T-helper 22 cell (primary cell): ENCODE data around the gene LIN37.
"Not testable (repeated sequence)": the region's sequence is repeated elsewhere in the genome, so short reads cannot be mapped to it uniquely, and the experiment has no call there.

ENCODE experiments used
- DNase-seq: peaks from one replicate; pipeline ENCODE4 v3.0.0-alpha.2; 2020; ENCODE audit warnings: low read depth

The LIN37 gene

DNA sequence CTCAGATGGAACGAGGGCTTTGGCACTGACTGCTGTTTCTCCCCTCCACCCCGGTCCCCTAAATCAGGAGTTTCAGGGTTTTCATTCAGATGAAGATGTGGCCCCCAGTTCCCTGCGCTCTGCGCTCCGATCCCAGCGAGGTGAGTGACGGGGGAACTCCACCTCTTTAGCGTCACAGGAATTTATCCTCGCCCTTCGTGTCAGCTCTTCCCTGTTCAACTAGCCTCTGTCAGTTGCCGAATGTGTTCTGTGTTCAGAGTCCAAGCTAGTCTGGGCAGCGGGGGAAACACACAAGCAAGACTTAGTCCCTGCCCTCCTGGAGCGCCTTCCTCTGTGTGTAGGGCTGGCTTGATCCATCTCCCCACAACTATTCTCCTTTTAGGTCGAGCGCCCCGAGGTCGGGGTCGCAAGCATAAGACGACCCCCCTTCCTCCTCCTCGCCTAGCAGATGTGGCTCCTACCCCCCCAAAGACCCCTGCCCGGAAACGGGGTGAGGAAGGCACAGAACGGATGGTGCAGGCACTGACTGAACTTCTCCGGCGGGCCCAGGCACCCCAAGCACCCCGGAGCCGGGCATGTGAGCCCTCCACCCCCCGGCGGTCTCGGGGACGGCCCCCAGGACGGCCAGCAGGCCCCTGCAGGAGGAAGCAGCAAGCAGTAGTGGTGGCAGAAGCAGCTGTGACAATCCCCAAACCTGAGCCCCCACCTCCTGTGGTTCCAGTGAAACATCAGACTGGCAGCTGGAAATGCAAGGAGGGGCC, 28.8 kb upstream of the LIN37 start:
- DNase-seq, result no peak

DNA sequence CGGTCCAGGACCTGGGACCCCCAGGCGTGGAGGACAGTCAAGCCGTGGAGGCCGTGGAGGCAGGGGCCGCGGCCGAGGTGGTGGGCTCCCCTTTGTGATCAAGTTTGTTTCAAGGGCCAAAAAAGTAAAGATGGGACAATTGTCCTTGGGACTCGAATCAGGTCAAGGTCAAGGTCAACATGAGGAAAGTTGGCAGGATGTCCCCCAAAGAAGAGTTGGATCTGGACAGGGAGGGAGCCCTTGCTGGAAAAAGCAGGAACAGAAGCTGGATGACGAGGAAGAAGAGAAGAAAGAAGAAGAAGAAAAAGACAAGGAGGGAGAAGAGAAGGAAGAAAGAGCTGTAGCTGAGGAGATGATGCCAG, 28.2 kb upstream of the LIN37 start:
- no peak for DNase-seq

- DNase-seq, result no peak
These were observed 27.7 kb upstream of the LIN37 start for GRCh38 chr19:35720648-35721047.

GRCh38 chr19:35721374-35721773, 27.0 kb upstream of the LIN37 start:
- no peak for DNase-seq

- DNase-seq, result no peak
These were observed 25.9 kb upstream of the LIN37 start for GRCh38 chr19:35722461-35722860.

DNA sequence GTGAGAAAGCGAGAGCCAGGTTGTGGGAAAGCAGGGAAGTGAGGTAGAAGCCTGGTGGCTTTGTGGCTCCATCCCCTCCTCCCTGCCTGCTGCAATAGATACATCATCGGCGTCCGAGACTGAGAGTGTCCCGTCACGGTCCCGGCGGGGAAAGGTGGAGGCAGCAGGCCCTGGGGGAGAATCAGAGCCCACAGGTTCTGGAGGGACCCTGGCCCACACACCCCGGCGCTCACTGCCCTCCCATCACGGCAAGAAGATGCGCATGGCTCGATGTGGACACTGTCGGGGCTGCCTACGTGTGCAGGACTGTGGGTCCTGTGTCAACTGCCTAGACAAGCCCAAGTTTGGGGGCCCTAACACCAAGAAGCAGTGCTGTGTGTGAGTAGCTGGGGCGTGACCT, 25.5 kb upstream of the LIN37 start:
- DNase-seq, result no peak

DNA sequence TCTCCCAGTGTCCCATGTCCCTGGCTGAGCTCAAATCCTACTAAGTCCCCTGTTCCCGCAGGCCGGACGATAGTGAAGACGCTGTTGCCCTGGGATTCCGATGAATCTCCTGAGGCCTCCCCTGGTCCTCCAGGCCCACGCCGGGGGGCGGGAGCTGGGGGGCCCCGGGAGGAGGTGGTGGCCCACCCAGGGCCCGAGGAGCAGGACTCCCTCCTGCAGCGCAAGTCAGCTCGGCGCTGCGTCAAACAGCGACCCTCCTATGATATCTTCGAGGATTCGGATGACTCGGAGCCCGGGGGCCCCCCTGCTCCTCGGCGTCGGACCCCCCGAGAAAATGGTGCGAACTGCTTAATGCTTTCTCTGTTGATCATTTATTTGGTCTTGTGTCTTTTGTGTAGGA, 24.7 kb upstream of the LIN37 start:
- no peak for DNase-seq

DNA sequence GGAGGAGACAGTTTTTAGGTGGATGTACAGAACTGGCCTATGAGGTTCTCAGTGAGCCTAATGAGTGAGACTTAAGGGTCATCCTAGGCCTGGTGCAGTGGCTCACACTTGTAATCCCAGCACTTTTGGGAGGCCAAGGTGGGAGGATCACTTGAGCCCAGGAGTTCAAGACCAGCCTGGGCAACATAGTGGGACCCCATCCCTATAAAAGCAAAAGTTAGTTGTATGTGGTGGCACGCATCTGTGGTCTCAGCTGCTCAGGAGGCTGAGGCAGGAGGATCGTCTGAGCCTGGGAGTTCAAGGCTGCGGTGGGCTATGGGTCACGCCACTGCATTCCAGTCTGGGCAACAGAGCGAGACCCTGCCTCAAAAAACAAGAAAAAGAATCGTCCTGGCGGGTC, 24.2 kb upstream of the LIN37 start:
- DNase-seq, result not testable (repeated sequence)

DNA sequence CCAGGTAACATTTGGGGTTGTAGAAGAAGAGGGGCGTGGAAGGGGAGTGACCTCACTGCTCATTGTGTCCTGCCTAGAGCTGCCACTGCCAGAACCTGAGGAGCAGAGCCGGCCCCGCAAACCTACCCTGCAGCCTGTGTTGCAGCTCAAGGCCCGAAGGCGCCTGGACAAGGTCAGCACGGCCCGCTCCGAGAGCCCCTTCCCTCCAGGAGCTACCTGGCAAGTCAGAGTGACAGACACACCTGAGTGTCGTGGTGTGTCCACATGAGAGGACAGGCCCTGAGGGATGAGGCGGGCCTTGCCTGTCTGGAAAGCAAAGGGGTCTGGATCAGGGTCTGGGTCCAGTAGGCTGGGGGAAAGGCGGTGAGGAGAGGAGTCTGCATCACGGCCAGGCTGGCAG, 23.8 kb upstream of the LIN37 start:
- DNase-seq, result no peak

DNA sequence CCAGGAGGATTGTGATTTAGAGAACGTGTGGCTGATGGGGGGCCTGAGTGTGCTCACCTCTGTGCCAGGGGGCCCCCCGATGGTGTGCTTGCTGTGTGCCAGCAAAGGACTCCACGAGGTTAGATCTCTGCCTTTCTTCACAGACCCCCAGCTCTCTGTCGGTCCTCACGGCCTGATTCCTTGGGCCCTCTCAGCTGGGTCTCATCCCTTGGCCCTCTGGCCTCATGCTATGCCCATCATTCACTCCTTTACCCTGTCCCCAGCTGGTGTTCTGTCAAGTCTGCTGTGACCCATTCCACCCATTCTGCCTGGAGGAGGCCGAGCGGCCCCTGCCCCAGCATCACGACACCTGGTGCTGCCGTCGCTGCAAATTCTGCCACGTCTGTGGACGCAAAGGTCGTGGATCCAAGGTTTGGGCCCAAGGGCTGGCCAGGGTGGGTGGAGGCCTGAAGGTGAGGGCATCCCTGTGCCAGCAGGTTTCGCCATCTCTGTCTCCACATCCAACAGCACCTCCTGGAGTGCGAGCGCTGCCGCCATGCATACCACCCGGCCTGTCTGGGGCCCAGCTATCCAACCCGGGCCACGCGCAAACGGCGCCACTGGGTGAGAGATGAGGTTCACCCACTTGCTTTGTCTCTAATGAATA, 23.0 kb upstream of the LIN37 start:
- no peak for DNase-seq

DNA sequence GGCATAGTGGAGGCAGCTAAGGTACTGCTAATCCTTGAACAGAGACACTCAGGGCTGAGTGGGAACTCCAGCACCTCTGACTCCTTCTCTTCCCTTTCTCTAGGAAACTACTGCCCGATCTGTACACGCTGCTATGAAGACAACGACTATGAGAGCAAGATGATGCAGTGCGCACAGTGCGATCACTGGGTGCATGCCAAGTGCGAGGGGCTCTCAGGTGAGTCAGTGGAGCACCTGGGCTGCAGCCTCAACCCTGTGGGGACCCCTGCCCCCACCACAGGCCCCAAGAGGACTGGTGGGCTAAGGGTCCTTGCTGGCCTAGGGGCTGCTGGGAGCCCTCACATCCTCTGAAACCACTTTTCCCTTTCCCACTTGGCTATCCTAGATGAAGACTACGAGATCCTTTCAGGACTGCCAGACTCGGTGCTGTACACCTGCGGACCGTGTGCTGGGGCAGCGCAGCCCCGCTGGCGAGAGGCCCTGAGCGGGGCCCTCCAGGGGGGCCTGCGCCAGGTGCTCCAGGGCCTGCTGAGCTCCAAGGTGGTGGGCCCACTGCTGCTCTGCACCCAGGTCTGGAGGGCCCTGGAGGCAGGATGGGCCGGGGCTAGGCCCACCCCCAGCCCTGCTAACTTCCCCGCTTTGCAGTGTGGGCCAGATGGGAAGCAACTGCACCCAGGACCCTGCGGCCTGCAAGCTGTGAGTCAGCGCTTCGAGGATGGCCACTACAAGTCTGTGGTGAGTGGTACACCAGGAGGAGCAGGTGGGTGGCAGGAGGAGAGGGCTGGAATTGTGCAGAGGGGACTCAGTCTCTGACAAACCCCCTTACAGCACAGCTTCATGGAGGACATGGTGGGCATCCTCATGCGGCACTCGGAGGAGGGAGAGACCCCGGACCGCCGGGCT, 21.1 kb upstream of the LIN37 start:
- no peak for DNase-seq

GRCh38 chr19:35727956-35728706, 20.2 kb upstream of the LIN37 start:
- DNase-seq, result no peak

- DNase-seq, result no peak
These were observed 19.4 kb upstream of the LIN37 start for GRCh38 chr19:35729021-35729420.

DNA sequence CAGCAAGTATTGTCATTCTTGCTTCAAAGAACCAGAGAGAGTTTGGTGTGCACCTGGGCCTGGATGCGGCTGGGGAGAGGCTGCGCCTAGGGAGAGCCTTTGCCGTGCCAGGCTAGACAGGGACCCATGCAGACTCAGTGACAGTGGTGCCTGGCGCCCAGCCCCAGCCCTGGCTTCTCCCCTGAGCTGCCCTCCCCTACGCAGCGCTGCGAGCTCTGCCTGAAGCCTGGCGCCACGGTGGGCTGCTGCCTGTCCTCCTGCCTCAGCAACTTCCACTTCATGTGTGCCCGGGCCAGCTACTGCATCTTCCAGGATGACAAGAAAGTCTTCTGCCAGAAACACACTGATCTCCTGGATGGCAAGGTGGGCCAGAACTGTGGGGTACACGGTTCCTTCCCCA, 18.6 kb upstream of the LIN37 start:
- DNase-seq, result no peak

DNA sequence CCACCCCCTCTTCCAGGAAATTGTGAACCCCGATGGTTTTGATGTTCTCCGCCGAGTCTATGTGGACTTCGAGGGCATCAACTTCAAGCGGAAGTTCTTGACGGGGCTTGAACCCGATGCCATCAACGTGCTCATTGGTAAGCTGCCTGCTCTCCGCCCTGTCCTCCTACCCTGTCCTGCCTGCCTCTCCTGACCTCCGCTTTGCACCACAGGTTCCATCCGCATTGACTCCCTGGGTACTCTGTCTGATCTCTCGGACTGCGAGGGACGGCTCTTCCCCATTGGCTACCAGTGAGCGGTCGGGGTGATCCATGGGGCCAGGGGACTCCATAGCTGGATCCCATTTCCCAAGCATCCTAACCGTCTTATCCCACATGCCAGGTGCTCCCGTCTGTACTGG, 18.1 kb upstream of the LIN37 start:
- no peak for DNase-seq

DNA sequence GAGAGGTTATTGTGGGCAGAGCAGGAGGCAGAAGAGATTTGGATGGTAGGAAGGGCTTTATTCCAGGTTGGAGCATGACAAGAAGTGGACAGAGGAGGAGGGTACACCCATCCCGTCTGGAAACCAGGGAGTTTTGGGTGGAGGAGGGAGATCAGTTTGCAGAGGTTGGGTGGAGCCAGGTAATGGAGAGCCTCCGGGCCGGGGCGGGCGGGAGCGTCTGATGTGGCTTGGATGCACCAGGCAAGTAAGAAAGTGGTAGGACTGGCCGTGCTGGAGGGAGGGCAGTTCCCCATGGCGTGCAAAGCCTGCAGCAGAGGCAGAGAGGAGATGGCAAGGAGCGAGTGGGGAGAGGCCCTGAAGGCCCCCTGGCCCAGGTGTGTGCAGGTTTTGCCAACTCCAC, 17.0 kb upstream of the LIN37 start:
- no peak for DNase-seq

DNA sequence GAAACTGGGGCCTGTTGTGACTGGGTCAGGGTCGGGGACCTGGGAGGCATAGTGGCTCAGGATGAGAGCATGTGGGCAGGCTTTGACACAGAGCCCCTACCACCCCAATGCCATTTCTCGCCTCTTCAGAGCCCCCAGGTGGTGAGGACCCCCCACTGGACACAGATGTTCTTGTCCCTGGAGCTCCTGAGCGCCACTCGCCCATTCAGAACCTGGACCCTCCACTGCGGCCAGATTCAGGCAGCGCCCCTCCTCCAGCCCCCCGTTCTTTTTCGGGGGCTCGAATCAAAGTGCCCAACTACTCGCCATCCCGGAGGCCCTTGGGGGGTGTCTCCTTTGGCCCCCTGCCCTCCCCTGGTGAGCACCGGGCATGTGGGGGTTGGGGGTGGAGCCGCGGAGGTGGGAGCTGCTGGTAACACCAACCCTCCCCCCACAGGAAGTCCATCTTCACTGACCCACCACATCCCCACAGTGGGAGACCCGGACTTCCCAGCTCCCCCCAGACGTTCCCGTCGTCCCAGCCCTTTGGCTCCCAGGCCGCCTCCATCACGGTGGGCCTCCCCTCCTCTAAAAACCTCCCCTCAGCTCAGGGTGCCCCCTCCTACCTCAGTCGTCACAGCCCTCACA, 16.5 kb upstream of the LIN37 start:
- DNase-seq, result no peak

DNA sequence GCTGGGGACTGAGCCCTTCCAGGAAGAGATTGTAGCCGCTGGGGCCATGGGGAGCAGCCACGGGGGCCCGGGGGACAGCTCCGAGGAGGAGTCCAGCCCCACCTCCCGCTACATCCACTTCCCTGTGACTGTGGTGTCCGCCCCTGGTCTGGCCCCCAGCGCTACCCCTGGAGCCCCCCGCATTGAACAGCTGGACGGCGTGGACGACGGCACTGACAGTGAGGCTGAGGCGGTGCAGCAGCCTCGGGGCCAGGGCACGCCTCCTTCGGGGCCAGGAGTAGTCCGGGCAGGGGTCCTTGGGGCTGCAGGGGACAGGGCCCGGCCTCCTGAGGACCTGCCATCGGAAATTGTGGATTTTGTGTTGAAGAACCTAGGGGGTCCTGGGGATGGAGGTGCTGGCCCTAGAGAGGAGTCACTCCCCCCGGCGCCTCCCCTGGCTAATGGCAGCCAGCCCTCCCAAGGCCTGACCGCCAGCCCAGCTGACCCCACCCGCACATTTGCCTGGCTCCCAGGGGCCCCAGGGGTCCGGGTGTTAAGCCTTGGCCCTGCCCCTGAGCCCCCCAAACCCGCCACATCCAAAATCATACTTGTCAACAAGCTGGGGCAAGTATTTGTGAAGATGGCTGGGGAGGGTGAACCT, 15.7 kb upstream of the LIN37 start:
- DNase-seq, result no peak

DNA sequence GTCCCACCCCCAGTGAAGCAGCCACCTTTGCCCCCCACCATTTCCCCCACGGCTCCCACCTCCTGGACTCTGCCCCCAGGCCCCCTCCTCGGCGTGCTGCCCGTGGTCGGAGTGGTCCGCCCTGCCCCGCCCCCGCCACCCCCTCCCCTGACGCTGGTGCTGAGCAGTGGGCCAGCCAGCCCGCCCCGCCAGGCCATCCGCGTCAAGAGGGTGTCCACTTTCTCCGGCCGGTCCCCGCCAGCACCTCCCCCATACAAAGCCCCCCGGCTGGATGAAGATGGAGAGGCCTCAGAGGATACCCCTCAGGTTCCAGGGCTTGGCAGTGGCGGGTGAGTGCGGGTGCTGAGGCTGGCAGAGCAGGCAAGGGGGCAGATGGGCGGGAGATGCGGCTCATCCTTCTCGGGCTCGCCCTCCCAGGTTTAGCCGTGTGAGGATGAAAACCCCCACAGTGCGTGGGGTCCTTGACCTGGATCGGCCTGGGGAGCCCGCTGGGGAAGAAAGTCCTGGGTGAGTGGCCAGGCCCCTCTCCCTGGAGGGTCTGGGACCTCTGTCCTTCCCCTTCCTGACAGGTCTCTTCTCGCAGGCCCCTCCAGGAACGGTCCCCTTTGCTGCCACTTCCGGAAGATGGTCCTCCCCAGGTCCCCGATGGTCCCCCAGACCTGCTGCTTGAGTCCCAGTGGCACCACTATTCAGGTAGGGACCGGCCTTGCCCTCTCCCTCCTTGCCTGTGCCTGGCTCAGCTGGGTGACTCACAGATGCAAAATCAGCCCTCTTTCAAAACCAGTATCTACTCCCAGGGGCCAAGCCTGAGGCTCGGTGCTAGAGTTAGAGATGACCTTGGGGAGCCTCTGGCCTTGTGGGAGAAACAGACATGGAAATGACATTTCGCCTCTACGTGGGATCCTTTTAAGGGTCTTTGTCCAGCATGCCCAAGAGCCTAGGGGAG, 14.9 kb upstream of the LIN37 start:
- DNase-seq, result no peak

DNA sequence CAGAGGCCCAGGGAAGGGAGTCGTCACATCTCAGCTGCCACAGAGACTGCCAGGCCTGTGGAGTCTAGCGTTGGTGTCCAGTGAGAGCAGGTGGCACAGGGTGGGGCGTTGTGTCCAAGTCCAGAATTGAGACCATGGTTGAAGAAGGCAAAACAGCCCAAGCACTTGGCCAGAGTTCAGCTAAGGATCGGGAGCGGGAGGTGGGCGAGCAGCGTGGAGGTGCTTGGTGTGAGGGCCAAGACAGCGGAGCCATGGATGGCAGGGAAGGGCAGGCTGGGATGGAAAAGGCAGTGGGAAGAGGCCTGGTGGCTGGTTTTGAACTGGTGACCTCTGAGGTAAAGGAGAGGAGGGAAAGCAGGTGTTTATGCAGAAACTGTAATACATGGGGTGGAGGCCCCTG, 14.1 kb upstream of the LIN37 start:
- no peak for DNase-seq
